GM23338 (cell line): Measurements from ENCODE around the gene FGF2. TPM values are rescaled to one million over a fixed set of nuclear protein-coding genes. Genes with fewer than 3 reads are reported as not detected.

ENCODE experiments used
- ATAC-seq: fragments of 200-7000 bp; cut with Tn5 transposase; 3 replicates; pipeline ENCODE4 v1.9.1; 2020
- DNase-seq: peaks from one replicate; pipeline ENCODE4 v3.0.0-alpha.2; 2015; ENCODE audit warnings: low spot score
- H2AFZ ChIP-seq: fragments of 200-600 bp; sonication (generic); 2 replicates; pipeline ENCODE4 v1.8.0; 2016; ENCODE audit warnings: antibody characterized with exemption, mild to moderate bottlenecking, moderate library complexity
- H3F3A ChIP-seq: fragments of 200-600 bp; sonication (generic); replicated peaks from 2 replicates; pipeline ENCODE4 v1.8.0; 2017; ENCODE audit warnings: antibody characterized with exemption, mixed run types, low read depth
- H3K27ac ChIP-seq: fragments of 200-600 bp; sonication (generic); 2 replicates; pipeline ENCODE4 v1.6.1; 2016; ENCODE audit warnings: low read depth
- H3K27me3 ChIP-seq: fragments of 200-600 bp; sonication (generic); 2 replicates; pipeline ENCODE4 v1.8.0; 2016; ENCODE audit warnings: mild to moderate bottlenecking, mixed run types, moderate library complexity; ENCODE audit not compliant: insufficient read depth
- H3K36me3 ChIP-seq: fragments of 200-600 bp; sonication (generic); 2 replicates; pipeline ENCODE4 v1.8.0; 2016; ENCODE audit warnings: mild to moderate bottlenecking; ENCODE audit not compliant: insufficient read depth
- H3K4me1 ChIP-seq: fragments of 200-600 bp; sonication (generic); 2 replicates; pipeline ENCODE4 v1.8.0; 2016; ENCODE audit warnings: mild to moderate bottlenecking, moderate library complexity; ENCODE audit not compliant: insufficient read depth
- H3K4me2 ChIP-seq: fragments of 200-600 bp; sonication (generic); 2 replicates; pipeline ENCODE4 v1.7.1; 2017; ENCODE audit warnings: mixed run types
- H3K4me3 ChIP-seq: fragments of 200-600 bp; sonication (generic); 2 replicates; pipeline ENCODE4 v1.6.1; 2016; ENCODE audit warnings: mixed run types
- H3K79me2 ChIP-seq: fragments of 200-600 bp; sonication (generic); replicated peaks from 2 replicates; pipeline ENCODE4 v1.8.0; 2017; ENCODE audit warnings: mild to moderate bottlenecking; ENCODE audit not compliant: insufficient read depth
- H3K9me2 ChIP-seq: fragments of 200-600 bp; sonication (generic); 2 replicates; pipeline ENCODE4 v1.8.0; 2017; ENCODE audit not compliant: insufficient read depth
- H4K20me1 ChIP-seq: fragments of 200-600 bp; sonication (generic); replicated peaks from 2 replicates; pipeline ENCODE4 v1.8.0; 2017; ENCODE audit warnings: mild to moderate bottlenecking; ENCODE audit not compliant: insufficient read depth
- H3K27ac Mint-ChIP-seq: 2 replicates; pipeline ENCODE4 v1.8.0; 2020; ENCODE audit warnings: inconsistent platforms, mild to moderate bottlenecking, moderate library complexity, mixed read lengths
- H3K27me3 Mint-ChIP-seq: 3 replicates; pipeline ENCODE4 v1.8.0; 2022; ENCODE audit warnings: low read depth, mild to moderate bottlenecking, moderate library complexity, mixed read lengths, inconsistent platforms; ENCODE audit not compliant: insufficient read depth, poor library complexity
- H3K36me3 Mint-ChIP-seq: 3 replicates; pipeline ENCODE4 v1.8.0; 2021; ENCODE audit warnings: low read depth, mild to moderate bottlenecking, inconsistent platforms, moderate library complexity, mixed read lengths
- H3K4me1 Mint-ChIP-seq: 3 replicates; pipeline ENCODE4 v1.8.0; 2020; ENCODE audit warnings: mild to moderate bottlenecking, inconsistent platforms, mixed read lengths
- H3K4me3 Mint-ChIP-seq: 3 replicates; pipeline ENCODE4 v1.8.0; 2021; ENCODE audit warnings: moderate library complexity, mild to moderate bottlenecking, inconsistent platforms, mixed read lengths
- H3K9me3 Mint-ChIP-seq: 3 replicates; pipeline ENCODE4 v1.8.0; 2020; ENCODE audit warnings: moderate library complexity, mild to moderate bottlenecking, inconsistent platforms, mixed read lengths
- CREB1 ChIP-seq: fragments of 250-450 bp; sonication (Bioruptor Pico); IDR thresholded peaks from 2 replicates; pipeline ENCODE4 v1.5.0; 2020; ENCODE audit warnings: low read depth, mild to moderate bottlenecking, moderate library complexity
- CTCF ChIP-seq, 2 experiments: fragments of 200-600 bp in 1 of 2; sonication (generic) in 1 of 2; conservative IDR thresholded peaks; 2 replicates each; pipeline versions ENCODE4 v1.5.1 to v1.6.1; 2016 to 2017; ENCODE audit warnings: antibody characterized with exemption in 2 of 2, low read depth in 2 of 2, mild to moderate bottlenecking in 2 of 2, moderate library complexity in 1 of 2
- ETS1 ChIP-seq: IDR thresholded peaks from 2 replicates; pipeline ENCODE4 v1.6.1; 2016; ENCODE audit warnings: antibody characterized with exemption
- EZH2 ChIP-seq: fragments of 200-600 bp; sonication (generic); IDR thresholded peaks from one replicate; pipeline ENCODE4 v1.8.0; 2017; ENCODE audit warnings: antibody characterized with exemption, mild to moderate bottlenecking, low read depth; ENCODE audit not compliant: unreplicated experiment
- EZH2phosphoT487 ChIP-seq: fragments of 200-600 bp; sonication (generic); IDR thresholded peaks from one replicate; pipeline ENCODE4 v1.8.1; 2018; ENCODE audit warnings: antibody characterized with exemption; ENCODE audit not compliant: unreplicated experiment
- JUNB ChIP-seq: IDR thresholded peaks from one replicate; pipeline ENCODE4 v1.6.1; 2016; ENCODE audit warnings: antibody characterized with exemption; ENCODE audit not compliant: unreplicated experiment
- NANOG ChIP-seq: IDR thresholded peaks from 2 replicates; pipeline ENCODE4 v1.6.1; 2016; ENCODE audit warnings: antibody characterized with exemption, borderline replicate concordance
- POLR2AphosphoS5 ChIP-seq: IDR thresholded peaks from 2 replicates; pipeline ENCODE4 v1.6.1; 2016; ENCODE audit warnings: antibody characterized with exemption, low read depth
- REST ChIP-seq: IDR thresholded peaks from one replicate; pipeline ENCODE4 v1.6.1; 2018; ENCODE audit warnings: antibody characterized with exemption; ENCODE audit not compliant: unreplicated experiment
- STAT1 ChIP-seq: IDR thresholded peaks from one replicate; pipeline ENCODE4 v1.6.1; 2016; ENCODE audit warnings: antibody characterized with exemption; ENCODE audit not compliant: unreplicated experiment
- ZNF114 ChIP-seq: fragments of 250-450 bp; sonication (Bioruptor Pico); IDR thresholded peaks from 2 replicates; pipeline ENCODE4 v1.5.0; 2020; ENCODE audit warnings: mild to moderate bottlenecking, moderate library complexity
- ZNF331 ChIP-seq: fragments of 250-450 bp; sonication (Bioruptor Pico); IDR thresholded peaks from 2 replicates; pipeline ENCODE4 v1.5.0; 2020; ENCODE audit warnings: low read depth, mild to moderate bottlenecking, moderate library complexity
- ZNF462 ChIP-seq: fragments of 250-450 bp; sonication (Bioruptor Pico); IDR thresholded peaks from 2 replicates; pipeline ENCODE4 v1.5.0; 2020; ENCODE audit warnings: mild to moderate bottlenecking, moderate library complexity
- polyA plus RNA-seq: library from polyadenylated mRNA; unstranded; fragments of >200 nt; fragmentation: Nextera tagmentation; extraction: Ambion mirVana; gene quantifications from 2 replicates; pipeline ENCODE4 v1.2.1, GENCODE V29; 2016
- total RNA-seq: library from RNA; depleted of rRNA; stranded (reverse); fragments of >200 nt; shearing (Covaris generic); gene quantifications from 2 replicates; pipeline ENCODE4 v1.2.3, GENCODE V29; 2014

FGF2 gene
- total and polyA plus RNA-seq, 2 experiments from 2014 or later = 28.3 to 84.4 TPM

GRCh38 chr4:122776916-122777315 is 49.7 kb upstream of the FGF2 start:
- Histone ChIP-seq H3K4me1 (peaks cover 22% of the 10 kb centered on the region), H3K4me3 (no peak overlapping the region), H3K9me2 (peaks cover 4% of the 10 kb centered on the region; the same call in 1 of the 2 replicates), H3K4me2 (no peak overlapping the region), H4K20me1 (no peaks in the 10 kb centered on the region), H3K79me2 (no peaks in the 10 kb centered on the region), H3K27me3 (no peaks in the 10 kb centered on the region), H3F3A (no peaks in the 10 kb centered on the region), H3K36me3 (no peaks in the 10 kb centered on the region), H2AFZ (no peak overlapping the region), H3K27ac (no peak overlapping the region)
- peaks cover 9% of the 10 kb centered on the region; the same call in 2 of the 3 replicates for H3K9me3 Mint-ChIP-seq
- H3K36me3 Mint-ChIP-seq = peaks cover 13% of the 10 kb centered on the region; the same call in 2 of the 3 replicates
- H3K4me3 Mint-ChIP-seq = no peak overlapping the region
- ATAC-seq (no peak), DNase-seq (no peak)
- H3K27me3 Mint-ChIP-seq = peaks cover 6% of the 10 kb centered on the region
- H3K27ac Mint-ChIP-seq = peak overlapping the region; percentile 17; the same call in 1 of the 2 replicates
- peaks cover 44% of the 10 kb centered on the region for H3K4me1 Mint-ChIP-seq
- TF ChIP-seq STAT1 = no peak
- no peak for TF ChIP-seq CTCF (conservative IDR thresholded peaks at IDR 0.05; ENCODE audit: low read depth in 2 of 2)
- TF ChIP-seq JUNB = no peak
- no peak for TF ChIP-seq EZH2phosphoT487
- TF ChIP-seq EZH2 = no peak
- TF ChIP-seq ZNF462 (CRISPR knock-in tag) = no peak
- TF ChIP-seq CREB1 (CRISPR knock-in tag) = no peak
- TF ChIP-seq ZNF331 = no peak
- TF ChIP-seq NANOG = no peak
- TF ChIP-seq REST = no peak
- no peak for TF ChIP-seq POLR2AphosphoS5
- TF ChIP-seq ZNF114 (CRISPR knock-in tag) = no peak
- no peak for TF ChIP-seq ETS1
